ENCODE data around the gene FAM107B.

Gene FAM107B

DNA sequence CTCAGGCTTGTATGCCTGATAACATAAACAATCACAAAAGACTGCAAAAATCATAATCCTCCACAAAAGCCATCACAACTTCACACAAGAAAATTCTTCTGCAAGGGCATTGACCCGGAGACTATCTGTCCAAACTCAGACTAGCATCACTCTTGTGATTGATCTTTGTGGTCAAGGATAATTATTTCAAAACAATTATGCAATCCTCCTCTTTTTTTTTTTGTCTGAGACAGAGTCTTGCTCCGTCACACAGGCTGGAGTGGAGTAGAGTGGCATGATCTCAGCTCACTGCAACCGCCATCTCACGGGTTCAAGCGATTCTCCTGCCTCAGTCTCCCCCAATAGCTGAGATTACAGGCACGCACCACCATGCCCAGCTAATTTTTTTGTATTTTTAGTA is 41.0 kb upstream of the FAM107B start:
- no peak overlapping the region for H3K4me3 ChIP-seq (ENCODE audit: low read depth, low read length)
- TF ChIP-seq, protein P1, sequence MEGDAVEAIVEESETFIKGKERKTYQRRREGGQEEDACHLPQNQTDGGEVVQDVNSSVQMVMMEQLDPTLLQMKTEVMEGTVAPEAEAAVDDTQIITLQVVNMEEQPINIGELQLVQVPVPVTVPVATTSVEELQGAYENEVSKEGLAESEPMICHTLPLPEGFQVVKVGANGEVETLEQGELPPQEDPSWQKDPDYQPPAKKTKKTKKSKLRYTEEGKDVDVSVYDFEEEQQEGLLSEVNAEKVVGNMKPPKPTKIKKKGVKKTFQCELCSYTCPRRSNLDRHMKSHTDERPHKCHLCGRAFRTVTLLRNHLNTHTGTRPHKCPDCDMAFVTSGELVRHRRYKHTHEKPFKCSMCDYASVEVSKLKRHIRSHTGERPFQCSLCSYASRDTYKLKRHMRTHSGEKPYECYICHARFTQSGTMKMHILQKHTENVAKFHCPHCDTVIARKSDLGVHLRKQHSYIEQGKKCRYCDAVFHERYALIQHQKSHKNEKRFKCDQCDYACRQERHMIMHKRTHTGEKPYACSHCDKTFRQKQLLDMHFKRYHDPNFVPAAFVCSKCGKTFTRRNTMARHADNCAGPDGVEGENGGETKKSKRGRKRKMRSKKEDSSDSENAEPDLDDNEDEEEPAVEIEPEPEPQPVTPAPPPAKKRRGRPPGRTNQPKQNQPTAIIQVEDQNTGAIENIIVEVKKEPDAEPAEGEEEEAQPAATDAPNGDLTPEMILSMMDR (IDR thresholded peaks at IDR 0.05; ENCODE audit: low read depth, low read length): no peak

DNA sequence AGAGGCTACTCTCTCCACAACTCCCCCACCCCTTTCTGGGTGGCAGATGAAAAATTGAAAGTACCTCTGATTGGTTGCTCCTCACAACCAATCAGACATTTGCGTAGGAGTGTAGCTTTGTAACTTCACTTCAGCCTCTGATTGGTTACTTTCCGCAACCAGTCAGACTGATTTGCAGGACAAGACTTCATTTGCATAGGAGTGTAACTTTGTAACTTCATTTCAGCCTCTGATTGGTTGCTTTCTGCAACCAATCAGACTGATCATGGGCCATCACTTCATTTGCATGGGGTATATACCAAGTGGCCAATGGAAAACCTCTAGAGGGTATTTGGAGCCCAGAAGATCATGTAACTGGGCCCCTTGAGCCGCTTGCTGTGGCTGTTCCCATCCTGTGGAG is 37.6 kb upstream of the FAM107B start:
- TF ChIP-seq, protein P1 (IDR thresholded peaks at IDR 0.05; ENCODE audit: low read depth, low read length): no peak
- no peak overlapping the region for H3K4me3 ChIP-seq (ENCODE audit: low read depth, low read length)

DNA sequence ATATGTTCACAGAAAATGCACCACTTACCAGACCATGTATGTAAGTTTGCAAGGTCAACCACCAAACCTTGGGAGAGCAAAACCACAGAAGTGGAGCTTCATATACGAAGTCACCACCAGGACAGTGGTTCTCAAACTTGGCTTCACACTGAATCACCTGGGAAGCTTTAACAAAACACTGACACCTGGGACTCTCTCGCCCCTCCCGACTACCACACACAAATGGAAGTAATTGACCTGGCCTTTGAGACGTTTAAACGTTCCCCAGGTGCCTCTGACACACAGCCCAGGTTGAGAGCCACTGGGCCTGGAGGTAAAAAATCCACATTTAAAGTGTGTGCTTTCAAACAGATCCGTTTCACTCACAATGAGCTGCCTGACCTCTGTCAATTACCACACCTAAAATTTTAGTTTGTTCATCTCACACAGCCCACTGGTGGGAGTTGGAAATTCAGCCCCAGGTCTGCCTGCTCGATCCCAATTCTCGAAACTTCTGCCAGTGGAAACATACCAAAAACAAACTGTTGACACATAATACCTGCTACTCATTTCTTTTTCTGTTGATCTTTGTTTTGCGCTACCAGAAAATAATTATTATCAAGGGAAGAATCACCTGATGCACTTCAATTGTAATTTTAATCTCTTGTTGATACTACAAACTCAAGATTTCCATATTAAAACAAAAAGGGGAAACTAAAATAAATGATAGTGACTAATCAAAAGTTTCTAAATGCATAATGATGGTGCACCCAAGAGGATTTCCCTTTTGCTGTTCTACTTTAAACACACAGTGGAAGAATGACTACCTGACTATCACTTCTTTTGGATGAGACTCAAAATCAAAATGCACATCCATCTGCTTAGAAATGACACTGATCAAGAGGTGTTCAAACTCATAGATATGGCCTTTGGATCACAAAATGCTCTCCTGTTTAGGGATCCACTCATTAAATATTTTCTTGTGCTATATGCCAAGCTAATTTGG is 36.6 kb upstream of the FAM107B start:
- TF ChIP-seq, protein P1 (IDR thresholded peaks at IDR 0.05; ENCODE audit: low read depth, low read length): no peak
- H3K4me3 ChIP-seq (ENCODE audit: low read depth, low read length): no peak overlapping the region

DNA sequence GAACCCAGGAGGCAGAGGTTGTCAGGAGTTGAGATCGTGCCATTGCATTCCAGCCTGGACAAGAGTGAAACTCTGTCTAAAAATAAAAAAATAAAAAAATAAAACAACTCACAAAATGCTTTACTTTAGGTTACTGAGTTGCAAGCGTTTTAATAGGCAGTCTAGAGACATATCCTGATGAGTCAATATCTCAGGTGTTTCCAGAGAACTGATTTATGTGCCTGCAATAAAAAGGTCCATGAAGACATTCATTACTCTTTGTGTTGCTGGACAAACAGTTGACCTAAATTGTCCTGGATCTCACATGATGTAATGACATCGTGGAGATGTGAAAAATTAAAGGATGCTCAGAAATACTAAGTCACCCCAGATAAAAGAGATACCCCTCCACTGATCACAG is 31.6 kb upstream of the FAM107B start:
- no peak overlapping the region for H3K4me3 ChIP-seq (ENCODE audit: low read depth, low read length)
- TF ChIP-seq, protein P1 (IDR thresholded peaks at IDR 0.05; ENCODE audit: low read depth, low read length): no peak

DNA sequence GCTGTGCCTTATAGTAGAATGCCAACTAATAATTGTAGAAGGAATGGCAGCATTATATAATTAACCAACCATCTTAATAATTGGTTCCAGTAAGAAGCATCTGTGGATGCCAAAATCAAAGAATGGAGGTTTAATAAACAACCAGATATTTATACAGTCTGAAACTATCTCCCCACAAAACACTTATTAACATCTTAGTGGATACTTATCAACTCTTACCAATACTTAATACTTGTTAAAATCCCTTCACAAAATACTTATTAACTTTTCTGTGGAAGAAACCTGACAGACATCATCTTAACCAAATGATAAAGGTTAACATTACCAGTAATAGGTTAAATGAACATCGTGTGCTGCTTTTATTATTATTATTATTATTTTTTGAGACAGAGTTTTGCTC is 29.1 kb upstream of the FAM107B start:
- TF ChIP-seq, protein P1 (IDR thresholded peaks at IDR 0.05; ENCODE audit: low read depth, low read length): no peak

DNA sequence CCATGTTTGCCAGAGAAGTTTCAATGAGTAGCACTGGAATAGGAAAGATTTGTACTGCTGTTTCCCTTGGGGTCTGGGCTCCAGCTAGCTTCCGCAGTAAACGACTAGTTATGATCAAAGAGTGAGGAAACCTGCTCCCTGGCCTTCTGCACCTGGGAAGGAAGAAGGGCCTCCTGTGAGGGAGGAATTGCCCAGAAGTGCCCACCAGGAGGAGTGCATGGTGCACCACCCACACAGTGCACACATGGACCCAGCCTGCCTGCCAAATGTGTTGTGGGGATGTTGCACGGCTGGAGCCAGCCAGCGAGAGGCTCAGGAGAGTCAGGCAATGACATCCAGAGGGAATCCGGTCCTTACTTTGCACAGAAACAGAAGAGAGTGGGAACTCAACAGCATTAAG is 27.0 kb upstream of the FAM107B start:
- H3K4me3 ChIP-seq (ENCODE audit: low read depth, low read length): no peak overlapping the region
- TF ChIP-seq, protein P1 (IDR thresholded peaks at IDR 0.05; ENCODE audit: low read depth, low read length): no peak

More for the DNA sequence above, 29.1 kb upstream of the FAM107B start:
- no peak overlapping the region for H3K4me3 ChIP-seq (ENCODE audit: low read depth, low read length)

DNA sequence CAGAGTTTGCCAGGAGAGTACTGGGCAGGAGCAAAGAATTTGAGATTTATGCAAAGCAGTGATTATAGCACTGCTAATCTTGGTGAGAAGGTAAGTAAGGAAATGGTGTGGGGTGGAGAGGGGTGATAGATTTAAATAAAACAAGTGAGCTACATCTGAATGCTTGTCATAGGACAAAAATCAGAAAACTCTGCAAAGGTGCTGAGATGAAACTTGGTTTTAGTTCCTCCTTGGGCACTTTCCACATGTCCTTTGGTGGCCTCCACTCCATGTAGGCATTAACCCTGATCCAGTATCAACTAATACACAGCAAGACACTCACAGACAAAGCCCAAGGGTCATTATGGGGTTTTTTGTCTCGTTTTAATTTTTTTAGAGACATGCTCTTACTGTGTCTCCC is 25.7 kb upstream of the FAM107B start:
- H3K4me3 ChIP-seq (ENCODE audit: low read depth, low read length): no peak overlapping the region
- TF ChIP-seq, protein P1 (IDR thresholded peaks at IDR 0.05; ENCODE audit: low read depth, low read length): no peak

All from WI38 (cell line).